Measurements from ENCODE around the gene CNTNAP5.

DNA sequence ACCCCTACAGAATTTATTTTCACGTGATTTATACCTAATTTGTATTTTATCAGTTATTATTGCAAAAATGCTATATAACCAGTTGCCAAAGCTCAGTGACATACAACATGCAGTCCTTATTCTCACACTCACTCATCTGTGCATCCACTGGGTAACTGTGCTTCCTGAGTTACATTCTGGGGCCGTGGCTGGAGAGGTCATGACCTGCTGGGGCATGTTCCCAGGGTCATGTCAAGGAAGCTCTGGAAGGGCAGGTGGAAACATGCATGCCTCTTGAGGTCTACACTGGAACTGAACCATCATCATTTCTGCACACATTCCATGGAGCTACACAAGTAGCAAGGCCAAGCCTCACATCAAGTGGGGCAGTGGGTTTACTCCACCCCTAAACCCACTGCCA, 715.5 kb downstream of the CNTNAP5 start:
- TF ChIP-seq, protein P1, sequence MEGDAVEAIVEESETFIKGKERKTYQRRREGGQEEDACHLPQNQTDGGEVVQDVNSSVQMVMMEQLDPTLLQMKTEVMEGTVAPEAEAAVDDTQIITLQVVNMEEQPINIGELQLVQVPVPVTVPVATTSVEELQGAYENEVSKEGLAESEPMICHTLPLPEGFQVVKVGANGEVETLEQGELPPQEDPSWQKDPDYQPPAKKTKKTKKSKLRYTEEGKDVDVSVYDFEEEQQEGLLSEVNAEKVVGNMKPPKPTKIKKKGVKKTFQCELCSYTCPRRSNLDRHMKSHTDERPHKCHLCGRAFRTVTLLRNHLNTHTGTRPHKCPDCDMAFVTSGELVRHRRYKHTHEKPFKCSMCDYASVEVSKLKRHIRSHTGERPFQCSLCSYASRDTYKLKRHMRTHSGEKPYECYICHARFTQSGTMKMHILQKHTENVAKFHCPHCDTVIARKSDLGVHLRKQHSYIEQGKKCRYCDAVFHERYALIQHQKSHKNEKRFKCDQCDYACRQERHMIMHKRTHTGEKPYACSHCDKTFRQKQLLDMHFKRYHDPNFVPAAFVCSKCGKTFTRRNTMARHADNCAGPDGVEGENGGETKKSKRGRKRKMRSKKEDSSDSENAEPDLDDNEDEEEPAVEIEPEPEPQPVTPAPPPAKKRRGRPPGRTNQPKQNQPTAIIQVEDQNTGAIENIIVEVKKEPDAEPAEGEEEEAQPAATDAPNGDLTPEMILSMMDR (conservative IDR thresholded peaks at IDR 0.05 in 1 of 2, IDR thresholded peaks at IDR 0.05 in 1 of 2; ENCODE audit: extremely low read depth in 1 of 2, insufficient read depth in 1 of 2, low read depth in 1 of 2, low read length in 2 of 2) = no peak
- no peak for TF ChIP-seq EZH2 (IDR thresholded peaks at IDR 0.05; ENCODE audit: borderline replicate concordance, low read length)

Measured in mammary epithelial cell (primary cell).